GM18519 (cell line): ENCODE measurements around the gene SYNE4.
"Not testable (repeated sequence)": the region's sequence is repeated elsewhere in the genome, so short reads cannot be mapped to it uniquely, and the experiment has no call there.

ENCODE experiments used
- ATAC-seq: cut with Tn5 transposase; IDR thresholded peaks from one replicate; pipeline ENCODE4 v1.9.1; 2021; ENCODE audit warnings: mild to moderate bottlenecking, moderate library complexity; ENCODE audit not compliant: unreplicated experiment, low FRiP score

The SYNE4 gene

DNA sequence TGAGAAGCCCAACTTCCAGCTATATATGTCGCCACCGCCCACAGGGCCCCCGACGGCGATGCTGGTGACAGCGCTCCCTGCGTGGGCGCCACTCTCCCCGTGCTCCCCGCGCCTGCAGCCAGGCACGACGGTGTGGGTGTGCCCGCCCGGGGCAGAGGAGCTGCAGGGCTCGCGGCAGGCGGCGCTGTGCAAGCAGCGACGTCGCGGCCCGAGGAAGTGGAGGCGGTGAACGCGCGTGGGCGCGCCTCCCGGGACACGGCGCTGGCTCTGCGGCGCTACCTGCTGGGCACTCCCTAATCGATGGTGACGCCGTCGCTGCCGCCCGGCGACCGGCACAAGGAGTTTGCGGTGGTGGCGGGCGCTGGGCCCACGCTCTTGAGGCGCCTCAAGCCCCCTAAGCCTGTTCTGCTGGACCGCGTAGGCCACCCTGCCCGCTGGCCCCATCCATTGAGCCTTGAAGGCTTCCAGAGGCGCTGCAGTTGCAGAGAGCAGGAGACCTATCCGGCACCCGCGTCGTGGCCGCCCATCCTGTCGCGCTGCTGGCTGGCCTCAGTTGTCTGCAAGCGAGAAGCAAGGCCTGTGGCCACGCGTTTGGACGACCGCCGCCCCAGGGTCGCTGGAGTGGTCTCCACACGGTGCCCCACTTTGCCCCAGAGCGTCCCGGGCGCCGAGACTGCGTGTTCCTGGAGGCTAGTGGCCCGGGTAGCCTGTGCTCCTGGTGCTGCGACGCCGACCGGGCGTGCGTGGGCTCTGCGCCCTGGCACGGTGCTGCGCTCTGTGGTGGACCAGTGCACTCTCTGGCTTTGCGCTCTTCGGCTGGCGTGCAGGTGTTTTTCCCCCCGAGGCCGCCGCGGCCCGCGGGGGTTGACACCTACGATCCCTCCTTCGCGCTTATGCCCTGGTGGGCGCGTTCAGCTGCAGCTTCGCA is 49.3 kb downstream of the SYNE4 start:
- ATAC-seq = no peak

DNA sequence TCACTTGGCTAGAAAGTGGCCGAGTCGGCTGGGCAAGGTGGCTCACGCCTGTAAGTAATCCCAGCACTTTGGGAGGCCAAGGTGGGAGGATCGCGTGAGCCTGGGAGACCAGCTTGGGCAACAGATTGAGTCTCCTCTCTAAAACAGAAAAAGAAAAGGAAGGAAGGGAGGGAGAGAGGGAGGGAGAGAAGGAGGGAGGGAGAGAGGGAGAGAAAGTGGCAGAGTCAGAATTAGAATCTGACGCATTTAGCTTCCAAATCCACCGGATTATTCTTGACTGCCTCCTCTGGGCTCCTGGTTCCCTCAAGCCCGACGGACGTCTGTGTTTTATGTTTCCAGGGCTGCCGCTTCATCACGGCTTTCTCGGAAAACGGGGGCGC is 50.0 kb downstream of the SYNE4 start:
- ATAC-seq = no peak

GRCh38 chr19:35957411-35957810 is 51.2 kb downstream of the SYNE4 start:
- ATAC-seq = not testable (repeated sequence)

GRCh38 chr19:35955881-35956634 is 52.6 kb downstream of the SYNE4 start:
- ATAC-seq = no peak
